Mesendoderm (in vitro differentiated cells): Measurements from ENCODE around the gene GMPPA.

Experiments used
- DNase-seq: peaks from one replicate; pipeline ENCODE4 v3.0.0; 2013
- H2AK5ac ChIP-seq: 2 replicates; pipeline ENCODE4 v1.6.1; 2013; ENCODE audit warnings: low read length, inconsistent platforms
- H2BK120ac ChIP-seq: 2 replicates; pipeline ENCODE4 v1.6.1; 2013; ENCODE audit warnings: low read depth, mild to moderate bottlenecking, low read length, moderate library complexity, mixed read lengths
- H2BK15ac ChIP-seq: replicated peaks from 2 replicates; pipeline ENCODE4 v1.6.1; 2013; ENCODE audit warnings: low read depth, mild to moderate bottlenecking, moderate library complexity
- H2BK5ac ChIP-seq: 2 replicates; pipeline ENCODE4 v1.6.1; 2013; ENCODE audit warnings: low read length, inconsistent platforms
- H3K18ac ChIP-seq: 2 replicates; pipeline ENCODE4 v1.6.1; 2013; ENCODE audit warnings: mild to moderate bottlenecking, low read length, mixed read lengths
- H3K23ac ChIP-seq: one replicate; pipeline ENCODE4 v1.6.1; 2013; ENCODE audit warnings: low read length
- H3K27ac ChIP-seq: 2 replicates; pipeline ENCODE4 v1.5.1; 2013; ENCODE audit warnings: low read depth, mild to moderate bottlenecking, inconsistent platforms, low read length, moderate library complexity
- H3K27me3 ChIP-seq: 2 replicates; pipeline ENCODE4 v1.6.1; 2013; ENCODE audit warnings: low read length, control low read depth, mild to moderate bottlenecking, inconsistent platforms; ENCODE audit not compliant: insufficient read depth, poor library complexity
- H3K36me3 ChIP-seq: 2 replicates; pipeline ENCODE4 v1.6.1; 2013; ENCODE audit warnings: low read length, inconsistent platforms; ENCODE audit not compliant: control insufficient read depth, insufficient read depth
- H3K4ac ChIP-seq: one replicate; pipeline ENCODE4 v1.6.1; 2013; ENCODE audit warnings: low read depth, mild to moderate bottlenecking, low read length, moderate library complexity
- H3K4me1 ChIP-seq: 2 replicates; pipeline ENCODE4 v1.6.1; 2013; ENCODE audit warnings: low read depth, low read length, inconsistent platforms; ENCODE audit not compliant: control insufficient read depth
- H3K4me2 ChIP-seq: 2 replicates; pipeline ENCODE4 v1.6.1; 2013; ENCODE audit warnings: low read length
- H3K4me3 ChIP-seq: 2 replicates; pipeline ENCODE4 v1.5.1; 2013; ENCODE audit warnings: mild to moderate bottlenecking, low read length
- H3K56ac ChIP-seq: one replicate; pipeline ENCODE4 v1.6.1; 2013; ENCODE audit warnings: low read length
- H3K79me1 ChIP-seq: 2 replicates; pipeline ENCODE4 v1.6.1; 2013; ENCODE audit warnings: low read length, inconsistent platforms
- H3K79me2 ChIP-seq: 2 replicates; pipeline ENCODE4 v1.6.1; 2013; ENCODE audit warnings: mild to moderate bottlenecking, low read length; ENCODE audit not compliant: control insufficient read depth, insufficient read depth
- H3K9ac ChIP-seq: 2 replicates; pipeline ENCODE4 v1.6.1; 2013; ENCODE audit warnings: low read length, inconsistent platforms
- H4K5ac ChIP-seq: one replicate; pipeline ENCODE4 v1.6.1; 2013; ENCODE audit warnings: low read length
- H4K8ac ChIP-seq: one replicate; pipeline ENCODE4 v1.6.1; 2013; ENCODE audit warnings: low read depth, mild to moderate bottlenecking, control low read depth, low read length, moderate library complexity
- WGBS: extraction: QIAGEN DNeasy Blood & Tissue Kit; methylation state at CpG from one replicate; pipeline ENCODE4 v1.1.7; 2013; ENCODE audit warnings: low lambda C conversion rate, missing lambda C conversion rate; ENCODE audit not compliant: insufficient coverage; ENCODE audit errors: extremely low coverage; 5-methylcytosine and 5-hydroxymethylcytosine counted together

The GMPPA gene

DNA sequence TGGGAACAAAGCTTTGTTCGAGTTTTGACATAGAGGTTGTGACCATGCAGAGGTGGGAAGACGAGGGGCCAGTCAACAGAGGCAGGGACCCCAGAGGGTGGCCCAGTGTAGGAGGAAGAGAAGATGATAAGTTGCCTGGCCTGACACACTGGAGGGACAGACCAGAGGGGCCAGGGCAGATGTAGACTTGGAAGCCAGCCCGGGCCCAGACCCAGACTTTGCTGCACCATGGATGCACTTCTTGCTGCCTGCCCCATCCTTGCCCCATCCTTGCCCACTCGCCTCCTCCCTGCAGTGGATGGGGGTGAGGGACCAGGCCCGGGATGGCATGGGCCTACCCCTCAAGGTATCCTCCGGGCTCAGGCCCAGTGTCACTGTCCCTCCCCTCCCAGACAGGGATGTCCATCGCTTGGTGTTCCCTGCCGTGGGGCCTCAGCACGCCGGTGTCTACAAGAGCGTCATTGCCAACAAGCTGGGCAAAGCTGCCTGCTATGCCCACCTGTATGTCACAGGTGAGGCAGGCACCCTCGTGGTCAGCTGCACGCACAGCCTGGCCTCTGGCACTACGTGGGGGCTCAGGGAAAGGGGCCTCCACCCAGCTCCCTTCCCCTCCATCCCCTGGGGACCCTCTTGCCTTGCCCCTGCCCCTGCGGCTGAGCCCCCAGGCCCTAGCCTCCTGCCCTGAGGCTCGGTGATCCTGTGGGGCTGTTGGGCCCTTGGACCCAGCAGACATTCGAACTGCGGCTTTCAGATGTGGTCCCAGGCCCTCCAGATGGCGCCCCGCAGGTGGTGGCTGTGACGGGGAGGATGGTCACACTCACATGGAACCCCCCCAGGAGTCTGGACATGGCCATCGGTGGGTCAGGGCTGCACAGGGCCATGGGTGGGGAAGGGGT, 27.0 kb upstream of the GMPPA start:
- no peaks in the 10 kb centered on the region for H3K79me1 ChIP-seq
- H3K79me2 ChIP-seq = no peaks in the 10 kb centered on the region
- no peaks in the 10 kb centered on the region for H3K36me3 ChIP-seq
- H3K4ac ChIP-seq = no peak overlapping the region
- no peak overlapping the region for H4K5ac ChIP-seq
- H3K4me1 ChIP-seq = no peaks in the 10 kb centered on the region
- H2BK5ac ChIP-seq = no peak overlapping the region
- no peak overlapping the region for H4K8ac ChIP-seq
- no peak for DNase-seq
- no peak overlapping the region for H2AK5ac ChIP-seq
- no peak overlapping the region for H3K4me2 ChIP-seq
- no CpG with 5 or more reads among the region's 22 CpGs for WGBS
- no peak overlapping the region for H2BK120ac ChIP-seq
- no peak overlapping the region for H3K23ac ChIP-seq
- H3K4me3 ChIP-seq = no peak overlapping the region
- H3K18ac ChIP-seq = no peak overlapping the region
- no peak overlapping the region for H3K9ac ChIP-seq
- H3K27ac ChIP-seq = no peak overlapping the region
- no peak overlapping the region for H2BK15ac ChIP-seq
- no peak overlapping the region for H3K56ac ChIP-seq
- no peaks in the 10 kb centered on the region for H3K27me3 ChIP-seq

- no peak overlapping the region for H3K23ac ChIP-seq
- no peak overlapping the region for H3K27ac ChIP-seq
- no peak for DNase-seq
- H3K79me1 ChIP-seq = no peaks in the 10 kb centered on the region
- H3K4ac ChIP-seq = no peak overlapping the region
- H2BK120ac ChIP-seq = no peak overlapping the region
- H3K4me3 ChIP-seq = no peak overlapping the region
- no peak overlapping the region for H4K8ac ChIP-seq
- H3K36me3 ChIP-seq = no peaks in the 10 kb centered on the region
- no peak overlapping the region for H3K18ac ChIP-seq
- no peak overlapping the region for H3K9ac ChIP-seq
- no peaks in the 10 kb centered on the region for H3K79me2 ChIP-seq
- no peak overlapping the region for H2AK5ac ChIP-seq
- H3K27me3 ChIP-seq = no peaks in the 10 kb centered on the region
- no peak overlapping the region for H3K4me2 ChIP-seq
- WGBS = no CpG with 5 or more reads among the region's 12 CpGs
- no peak overlapping the region for H2BK5ac ChIP-seq
- H4K5ac ChIP-seq = no peak overlapping the region
- H3K4me1 ChIP-seq = no peaks in the 10 kb centered on the region
- no peak overlapping the region for H2BK15ac ChIP-seq
- H3K56ac ChIP-seq = no peak overlapping the region
Observed at GRCh38 chr2:219472629-219473187, 26.0 kb upstream of the GMPPA start.

DNA sequence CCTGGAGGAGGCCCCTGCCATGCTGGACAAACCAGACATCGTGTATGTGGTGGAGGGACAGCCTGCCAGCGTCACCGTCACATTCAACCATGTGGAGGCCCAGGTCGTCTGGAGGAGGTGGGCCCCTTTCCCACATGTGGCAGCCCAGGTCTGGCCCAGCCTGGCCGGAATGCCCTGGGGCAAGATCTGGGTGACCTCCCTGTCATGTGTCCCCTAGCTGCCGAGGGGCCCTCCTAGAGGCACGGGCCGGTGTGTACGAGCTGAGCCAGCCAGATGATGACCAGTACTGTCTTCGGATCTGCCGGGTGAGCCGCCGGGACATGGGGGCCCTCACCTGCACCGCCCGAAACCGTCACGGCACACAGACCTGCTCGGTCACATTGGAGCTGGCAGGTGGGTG, 25.2 kb upstream of the GMPPA start:
- no CpG with 5 or more reads among the region's 18 CpGs for WGBS
- no peak for DNase-seq
- Histone ChIP-seq H3K4me1 (no peaks in the 10 kb centered on the region), H3K27ac (no peak overlapping the region), H2AK5ac (no peak overlapping the region), H3K23ac (no peak overlapping the region), H3K56ac (no peak overlapping the region), H3K79me1 (no peaks in the 10 kb centered on the region), H3K4me2 (no peak overlapping the region), H3K36me3 (no peaks in the 10 kb centered on the region), H3K4ac (no peak overlapping the region), H3K18ac (no peak overlapping the region), H2BK5ac (no peak overlapping the region), H3K9ac (no peak overlapping the region), H2BK120ac (no peak overlapping the region), H3K79me2 (no peaks in the 10 kb centered on the region), H4K5ac (no peak overlapping the region), H3K4me3 (no peak overlapping the region), H4K8ac (no peak overlapping the region), H3K27me3 (no peaks in the 10 kb centered on the region), H2BK15ac (no peak overlapping the region)

DNA sequence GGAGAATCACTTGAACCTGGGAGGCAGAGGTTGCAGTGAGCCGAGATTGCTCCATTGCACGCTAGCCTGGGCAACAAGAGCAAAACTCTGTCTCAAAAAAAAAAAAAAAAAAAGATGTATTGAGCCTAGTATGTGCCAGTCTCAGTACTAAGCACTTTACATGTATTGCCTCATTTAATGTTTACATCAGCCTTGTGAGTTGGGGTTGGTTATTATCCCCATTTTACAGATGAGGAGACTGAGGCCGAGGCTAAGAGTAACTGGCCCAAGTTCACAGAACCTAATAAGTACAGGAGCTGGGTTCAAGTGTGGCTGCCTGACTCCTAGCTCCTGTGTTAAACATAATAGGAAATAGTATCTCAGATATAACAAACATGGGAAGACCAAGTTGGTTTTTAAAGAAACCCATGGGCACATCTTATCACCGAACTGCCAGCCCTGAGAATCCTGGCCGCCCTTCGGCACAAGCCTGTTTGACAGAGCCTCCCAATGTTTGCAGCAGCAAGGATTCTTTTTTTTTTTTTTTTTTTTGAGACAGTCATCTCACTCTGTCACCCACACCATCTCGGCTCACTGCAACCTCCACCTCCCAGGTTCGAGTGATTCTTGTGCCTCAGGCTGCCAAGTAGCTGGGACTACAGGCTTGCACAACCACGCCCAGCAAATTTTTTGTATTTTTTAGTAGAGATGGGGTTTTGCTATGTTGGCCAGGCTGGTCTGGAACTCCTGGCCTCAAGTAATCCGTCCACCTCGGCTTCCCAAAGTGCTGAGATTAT, 24.2 kb upstream of the GMPPA start:
- no peaks in the 10 kb centered on the region for H3K79me1 ChIP-seq
- H2BK5ac ChIP-seq = no peak overlapping the region
- H3K23ac ChIP-seq = no peak overlapping the region
- H3K4me1 ChIP-seq = no peaks in the 10 kb centered on the region
- H3K18ac ChIP-seq = no peak overlapping the region
- no peaks in the 10 kb centered on the region for H3K36me3 ChIP-seq
- no peak overlapping the region for H2BK120ac ChIP-seq
- no peak overlapping the region for H3K4ac ChIP-seq
- H3K27me3 ChIP-seq = no peaks in the 10 kb centered on the region
- no peak overlapping the region for H2BK15ac ChIP-seq
- no peak overlapping the region for H3K4me2 ChIP-seq
- H4K8ac ChIP-seq = no peak overlapping the region
- H2AK5ac ChIP-seq = no peak overlapping the region
- H3K4me3 ChIP-seq = no peak overlapping the region
- H3K27ac ChIP-seq = no peak overlapping the region
- H3K9ac ChIP-seq = no peak overlapping the region
- H4K5ac ChIP-seq = no peak overlapping the region
- no CpG with 5 or more reads among the region's 11 CpGs for WGBS
- H3K56ac ChIP-seq = no peak overlapping the region
- DNase-seq = no peak
- no peaks in the 10 kb centered on the region for H3K79me2 ChIP-seq

- no CpG with 5 or more reads among the region's 6 CpGs for WGBS
- H2BK5ac ChIP-seq = no peak overlapping the region
- no peaks in the 10 kb centered on the region for H3K4me1 ChIP-seq
- H3K18ac ChIP-seq = no peak overlapping the region
- H2BK120ac ChIP-seq = no peak overlapping the region
- H3K36me3 ChIP-seq = no peaks in the 10 kb centered on the region
- H3K4me3 ChIP-seq = no peak overlapping the region
- no peak overlapping the region for H3K4ac ChIP-seq
- H4K8ac ChIP-seq = no peak overlapping the region
- DNase-seq = no peak
- H3K79me1 ChIP-seq = no peaks in the 10 kb centered on the region
- H3K79me2 ChIP-seq = no peaks in the 10 kb centered on the region
- no peak overlapping the region for H3K9ac ChIP-seq
- no peak overlapping the region for H2AK5ac ChIP-seq
- H3K27ac ChIP-seq = no peak overlapping the region
- H3K23ac ChIP-seq = no peak overlapping the region
- no peak overlapping the region for H2BK15ac ChIP-seq
- H4K5ac ChIP-seq = no peak overlapping the region
- no peaks in the 10 kb centered on the region for H3K27me3 ChIP-seq
- H3K56ac ChIP-seq = no peak overlapping the region
- no peak overlapping the region for H3K4me2 ChIP-seq
Observed at GRCh38 chr2:219475278-219475677, 23.4 kb upstream of the GMPPA start.
